Measurements from ENCODE around the gene EVI2B. TPM values are rescaled to one million over a fixed set of nuclear protein-coding genes. Genes with fewer than 3 reads are reported as not detected.

EVI2B gene
- total RNA-seq, 1 experiment from 2014 or later, result 0.20 TPM

DNA sequence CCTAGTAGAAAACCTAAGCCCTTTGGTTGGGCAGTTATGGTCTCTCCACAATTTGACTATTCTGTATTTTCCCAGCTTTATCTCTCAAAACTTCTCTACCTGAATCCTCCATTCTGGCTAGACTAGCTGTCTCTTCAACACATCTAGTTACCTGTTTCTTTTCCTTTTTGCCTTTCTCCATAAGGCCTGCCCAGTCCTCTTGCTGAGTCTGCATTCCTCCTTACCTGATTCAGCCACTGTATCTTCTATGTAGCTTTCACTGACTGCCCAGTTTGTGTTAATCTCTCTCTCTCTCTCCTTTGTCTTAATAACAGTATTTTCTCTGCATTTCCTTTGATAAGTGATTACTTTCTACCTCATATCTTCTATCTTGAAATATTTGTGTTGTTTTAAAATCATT lies 9.7 kb upstream of the EVI2B start:
- DNase-seq (ENCODE audit: low read depth, low spot score), result no peak
- H3K79me2 ChIP-seq (ENCODE audit: insufficient read depth, low read length), result no peaks in the 10 kb centered on the region
- no peak overlapping the region for H3K4me2 ChIP-seq (ENCODE audit: low read length)
- H3K27ac ChIP-seq (ENCODE audit: low read depth, low read length), result no peak overlapping the region
- intact Hi-C loops (cut with micrococcal nuclease), result no loop called here
- peaks cover 0 to 4% of the 10 kb centered on the region in 2 experiments; a peak in 1 of 4 replicates for H3K36me3 ChIP-seq (ENCODE audit: control insufficient read depth in 1 of 2, insufficient read depth in 2 of 2, low read length in 2 of 2)
- H3K9me3 ChIP-seq (ENCODE audit: control insufficient read depth in 1 of 2, insufficient read depth in 1 of 2, low read depth in 1 of 2, low read length in 2 of 2), result no peaks in the 10 kb centered on the region
- ATAC-seq, result no peak
- ChIA-PET CTCF (no interaction called here), POLR2A (no interaction called here), RAD21 (ENCODE audit: low non-redundant PET in 1 of 2, low total read pairs in 2 of 2, uncharacterized antibody in 2 of 2, unreplicated experiment in 2 of 2) (no interaction called here)
- H3K27me3 ChIP-seq (ENCODE audit: insufficient read depth, low read length), result no peaks in the 10 kb centered on the region
- H3K9ac ChIP-seq (ENCODE audit: low read length), result no peak overlapping the region
- H4K20me1 ChIP-seq (ENCODE audit: insufficient read depth), result no peaks in the 10 kb centered on the region; the same call in 1 of the 2 replicates
- TF ChIP-seq SP1 (IDR thresholded peaks at IDR 0.05; ENCODE audit: low read depth) (no peak), EZH2phosphoT487 (IDR thresholded peaks at IDR 0.05; ENCODE audit: borderline replicate concordance) (no peak), FOSL1 (IDR thresholded peaks at IDR 0.05; ENCODE audit: low read depth) (no peak), ELF1 (IDR thresholded peaks at IDR 0.05; ENCODE audit: borderline replicate concordance, low read depth) (no peak), TCF7L2 (IDR thresholded peaks at IDR 0.05; ENCODE audit: borderline replicate concordance, extremely low read depth, insufficient read depth, insufficient read length) (no peak), JUND (IDR thresholded peaks at IDR 0.05) (no peak), CBX3 (IDR thresholded peaks at IDR 0.05; ENCODE audit: low read depth) (no peak), POLR2AphosphoS5 (IDR thresholded peaks at IDR 0.05; ENCODE audit: low read depth, low read length) (no peak), YY1 (IDR thresholded peaks at IDR 0.05; ENCODE audit: extremely low read depth, insufficient replicate concordance, low read depth, low read length) (no peak)
- TF ChIP-seq, protein P1, sequence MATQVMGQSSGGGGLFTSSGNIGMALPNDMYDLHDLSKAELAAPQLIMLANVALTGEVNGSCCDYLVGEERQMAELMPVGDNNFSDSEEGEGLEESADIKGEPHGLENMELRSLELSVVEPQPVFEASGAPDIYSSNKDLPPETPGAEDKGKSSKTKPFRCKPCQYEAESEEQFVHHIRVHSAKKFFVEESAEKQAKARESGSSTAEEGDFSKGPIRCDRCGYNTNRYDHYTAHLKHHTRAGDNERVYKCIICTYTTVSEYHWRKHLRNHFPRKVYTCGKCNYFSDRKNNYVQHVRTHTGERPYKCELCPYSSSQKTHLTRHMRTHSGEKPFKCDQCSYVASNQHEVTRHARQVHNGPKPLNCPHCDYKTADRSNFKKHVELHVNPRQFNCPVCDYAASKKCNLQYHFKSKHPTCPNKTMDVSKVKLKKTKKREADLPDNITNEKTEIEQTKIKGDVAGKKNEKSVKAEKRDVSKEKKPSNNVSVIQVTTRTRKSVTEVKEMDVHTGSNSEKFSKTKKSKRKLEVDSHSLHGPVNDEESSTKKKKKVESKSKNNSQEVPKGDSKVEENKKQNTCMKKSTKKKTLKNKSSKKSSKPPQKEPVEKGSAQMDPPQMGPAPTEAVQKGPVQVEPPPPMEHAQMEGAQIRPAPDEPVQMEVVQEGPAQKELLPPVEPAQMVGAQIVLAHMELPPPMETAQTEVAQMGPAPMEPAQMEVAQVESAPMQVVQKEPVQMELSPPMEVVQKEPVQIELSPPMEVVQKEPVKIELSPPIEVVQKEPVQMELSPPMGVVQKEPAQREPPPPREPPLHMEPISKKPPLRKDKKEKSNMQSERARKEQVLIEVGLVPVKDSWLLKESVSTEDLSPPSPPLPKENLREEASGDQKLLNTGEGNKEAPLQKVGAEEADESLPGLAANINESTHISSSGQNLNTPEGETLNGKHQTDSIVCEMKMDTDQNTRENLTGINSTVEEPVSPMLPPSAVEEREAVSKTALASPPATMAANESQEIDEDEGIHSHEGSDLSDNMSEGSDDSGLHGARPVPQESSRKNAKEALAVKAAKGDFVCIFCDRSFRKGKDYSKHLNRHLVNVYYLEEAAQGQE (IDR thresholded peaks at IDR 0.05; ENCODE audit: low read depth), result no peak
- H2AFZ ChIP-seq (ENCODE audit: low read depth, low read length, poor library complexity, severe bottlenecking), result no peak overlapping the region
- H3K4me1 ChIP-seq (ENCODE audit: control insufficient read depth in 1 of 2, insufficient read depth in 2 of 2, low read length in 2 of 2), result no peaks in the 10 kb centered on the region
- H3K4me3 ChIP-seq (replicated peaks in 1 of 2; ENCODE audit: low read depth in 1 of 2, low read length in 2 of 2), result no peak overlapping the region
- H3K9me2 ChIP-seq (ENCODE audit: insufficient read depth), result no peaks in the 10 kb centered on the region
- BruUV-seq (replicated peaks), result no TSS peak
